ENCODE results near the gene SCGB1D1. TPM values are rescaled to one million over a fixed set of nuclear protein-coding genes. Genes with fewer than 3 reads are reported as not detected.

SCGB1D1 gene
- total RNA-seq, 2 experiments from 2014 or later = not detected

DNA sequence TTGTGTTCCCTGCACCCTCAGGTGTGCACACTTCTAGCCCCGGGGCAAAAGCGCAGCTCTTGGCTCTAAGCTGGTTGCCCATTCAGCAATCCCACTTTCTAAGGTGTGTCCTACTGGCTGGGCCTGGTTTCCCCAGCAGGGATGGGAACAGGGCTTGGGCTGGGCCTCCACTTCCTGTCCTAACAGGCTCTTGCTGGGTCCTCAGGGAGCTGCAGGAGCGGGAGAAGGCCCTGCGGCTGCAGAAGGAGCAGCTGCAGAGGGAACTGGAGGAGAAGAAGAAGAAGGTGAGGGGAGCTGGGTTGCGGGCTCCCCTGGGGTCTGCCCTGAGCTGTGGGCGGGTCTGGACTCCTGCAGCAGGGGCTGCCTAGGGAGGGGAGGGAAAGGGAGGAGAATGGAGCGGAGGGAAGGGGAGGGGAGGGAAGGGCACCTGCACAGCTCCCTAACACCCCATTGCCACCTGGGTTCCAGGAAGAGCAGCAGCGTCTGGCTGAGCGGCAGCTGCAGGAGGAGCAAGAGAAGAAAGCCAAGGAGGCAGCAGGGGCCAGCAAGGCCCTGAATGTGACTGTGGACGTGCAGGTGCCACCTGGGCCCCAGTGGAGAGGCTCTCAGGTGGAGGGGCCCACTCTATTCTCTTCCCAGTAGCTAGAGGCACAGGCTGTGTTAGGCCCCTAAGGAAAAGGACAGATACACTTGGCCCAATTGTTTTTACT lies 41.6 kb upstream of the SCGB1D1 start:
- ATAC-seq = no peak
- no peak for DNase-seq
- POLR2A ChIA-PET = interaction anchor here (1.1 kb wide), 1 partner anchor 8 kb away, joined by 3 read pairs; no protein-coding TSS in a partner anchor

DNA sequence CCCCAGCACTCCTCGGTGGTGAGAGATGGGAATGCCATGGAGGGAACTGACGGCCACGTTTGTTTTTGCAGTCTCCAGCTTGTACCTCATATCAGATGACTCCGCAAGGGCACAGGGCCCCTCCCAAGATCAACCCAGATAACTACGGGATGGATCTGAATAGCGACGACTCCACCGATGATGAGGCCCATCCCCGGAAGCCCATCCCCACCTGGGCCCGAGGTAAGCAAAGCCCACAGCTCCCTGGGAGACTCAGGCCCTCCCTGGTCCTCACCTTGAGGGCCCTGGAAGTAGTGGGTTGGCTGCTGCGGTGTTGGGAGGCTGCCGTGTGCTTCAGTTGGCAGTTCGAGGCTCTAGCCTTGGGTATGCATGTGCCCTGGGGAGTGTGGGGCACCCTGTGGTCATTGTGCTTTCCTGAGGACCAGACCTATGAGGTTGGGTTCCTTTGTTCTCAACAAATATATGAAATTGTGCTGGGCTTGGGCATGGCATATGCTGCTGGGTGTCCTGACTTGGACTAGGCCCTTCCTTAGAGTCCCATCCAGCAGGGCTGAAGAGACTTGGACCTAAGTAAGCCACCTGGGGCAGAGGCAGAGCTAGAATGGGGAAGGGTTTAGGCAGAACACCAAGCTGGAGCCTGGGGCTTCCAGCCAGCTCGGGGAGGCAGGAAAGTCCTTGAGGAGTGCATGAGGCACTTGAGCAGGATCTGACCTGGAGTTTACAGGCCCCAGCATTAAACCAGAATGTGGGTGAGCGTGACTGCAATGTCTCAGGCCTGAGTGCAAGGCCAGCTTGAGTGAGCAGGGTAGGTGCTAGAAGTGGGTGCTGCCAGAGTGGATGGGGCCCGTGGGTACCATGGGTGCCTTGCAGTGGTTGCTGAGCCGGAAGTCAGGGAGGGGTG lies 39.8 kb upstream of the SCGB1D1 start:
- Mint-ChIP-seq H3K27ac (no peak overlapping the region), H3K4me3 (no peak overlapping the region), H3K27me3 (ENCODE audit: low read depth) (no peaks in the 10 kb centered on the region), H3K4me1 (ENCODE audit: low read depth) (no peaks in the 10 kb centered on the region), H3K36me3 (ENCODE audit: low read depth) (peaks cover 83% of the 10 kb centered on the region), H3K9me3 (ENCODE audit: insufficient read depth) (no peaks in the 10 kb centered on the region)
- CTCF ChIA-PET = no interaction called here
- POLR2A ChIA-PET = interaction anchor here (1.3 kb wide), 1 partner anchor 19 kb away, joined by 3 read pairs; no protein-coding TSS in a partner anchor
- ATAC-seq (no peak), DNase-seq (no peak)

More for the DNA sequence above, 41.6 kb upstream of the SCGB1D1 start:
- Mint-ChIP-seq H3K4me3 (no peak overlapping the region), H3K27ac (no peak overlapping the region), H3K9me3 (ENCODE audit: insufficient read depth) (no peaks in the 10 kb centered on the region), H3K4me1 (ENCODE audit: low read depth) (no peaks in the 10 kb centered on the region), H3K27me3 (ENCODE audit: low read depth) (no peaks in the 10 kb centered on the region), H3K36me3 (ENCODE audit: low read depth) (peaks cover 84% of the 10 kb centered on the region)
- CTCF ChIA-PET = interaction anchor here (1.0 to 1.4 kb wide), 2 partner anchors 23 to 41 kb away, joined by 3 to 4 read pairs; no protein-coding TSS in a partner anchor

DNA sequence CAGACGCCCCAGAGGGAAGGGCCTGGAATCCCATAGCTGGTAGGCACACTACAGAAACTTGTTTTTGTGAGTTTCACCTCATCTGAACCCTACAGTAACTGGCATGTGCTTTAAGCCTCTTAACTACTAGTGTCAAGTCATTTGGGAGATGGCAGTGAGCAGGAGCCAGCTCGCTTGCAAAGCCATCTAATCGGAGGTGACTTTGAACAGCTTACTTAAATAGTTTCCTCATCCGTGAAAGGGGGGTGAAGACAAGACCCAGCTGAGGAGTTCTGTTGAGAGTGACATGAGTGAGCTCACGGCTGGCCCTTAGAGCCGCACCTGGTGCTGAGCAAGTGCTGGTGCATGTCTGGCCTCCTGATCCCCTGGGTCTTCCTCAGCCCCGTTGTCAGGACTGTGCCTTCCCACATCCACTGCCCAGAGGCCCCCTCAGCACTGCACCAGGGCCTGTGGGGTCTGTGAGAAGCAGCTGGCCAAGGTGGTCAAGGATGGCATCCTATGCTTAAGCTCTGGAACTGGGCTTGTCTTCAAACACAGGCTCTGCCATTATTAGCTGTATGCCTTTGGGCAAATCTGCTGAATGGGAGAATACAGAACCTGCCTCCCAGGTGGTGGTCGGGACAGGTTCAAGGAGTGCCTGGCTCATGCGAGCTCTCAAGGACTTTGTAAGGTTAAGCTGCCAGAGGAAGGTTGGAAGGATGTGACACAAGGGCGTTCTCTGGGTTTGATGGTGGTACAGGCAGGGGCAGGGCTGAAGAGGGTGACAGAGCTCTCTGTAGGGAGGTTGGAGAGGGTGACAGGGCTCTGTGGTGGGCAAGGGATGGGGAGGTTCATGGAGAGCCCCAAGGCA lies 38.9 kb upstream of the SCGB1D1 start:
- H3K27me3 Mint-ChIP-seq (ENCODE audit: low read depth) = no peaks in the 10 kb centered on the region
- no peak for DNase-seq
- H3K36me3 Mint-ChIP-seq (ENCODE audit: low read depth) = peaks cover 75% of the 10 kb centered on the region
- POLR2A ChIA-PET = interaction anchor here (1.3 kb wide), 1 partner anchor 20 kb away, joined by 3 read pairs; no protein-coding TSS in a partner anchor
- CTCF ChIA-PET = no interaction called here
- ATAC-seq = no peak
- no peaks in the 10 kb centered on the region for H3K4me1 Mint-ChIP-seq (ENCODE audit: low read depth)
- H3K27ac Mint-ChIP-seq = no peak overlapping the region
- H3K4me3 Mint-ChIP-seq = no peak overlapping the region
- no peaks in the 10 kb centered on the region for H3K9me3 Mint-ChIP-seq (ENCODE audit: insufficient read depth)

GRCh38 chr11:62151737-62152102 lies 38.3 kb upstream of the SCGB1D1 start:
- Mint-ChIP-seq H3K9me3 (ENCODE audit: insufficient read depth) (no peaks in the 10 kb centered on the region), H3K36me3 (ENCODE audit: low read depth) (peaks cover 69% of the 10 kb centered on the region), H3K4me1 (ENCODE audit: low read depth) (no peaks in the 10 kb centered on the region), H3K27me3 (ENCODE audit: low read depth) (no peaks in the 10 kb centered on the region), H3K27ac (no peak overlapping the region), H3K4me3 (no peak overlapping the region)
- ChIA-PET CTCF (no interaction called here), POLR2A (interaction anchor here (1.3 kb wide), 1 partner anchor 20 kb away, joined by 3 read pairs; no protein-coding TSS in a partner anchor)
- DNase-seq = no peak
- no peak for ATAC-seq

DNA sequence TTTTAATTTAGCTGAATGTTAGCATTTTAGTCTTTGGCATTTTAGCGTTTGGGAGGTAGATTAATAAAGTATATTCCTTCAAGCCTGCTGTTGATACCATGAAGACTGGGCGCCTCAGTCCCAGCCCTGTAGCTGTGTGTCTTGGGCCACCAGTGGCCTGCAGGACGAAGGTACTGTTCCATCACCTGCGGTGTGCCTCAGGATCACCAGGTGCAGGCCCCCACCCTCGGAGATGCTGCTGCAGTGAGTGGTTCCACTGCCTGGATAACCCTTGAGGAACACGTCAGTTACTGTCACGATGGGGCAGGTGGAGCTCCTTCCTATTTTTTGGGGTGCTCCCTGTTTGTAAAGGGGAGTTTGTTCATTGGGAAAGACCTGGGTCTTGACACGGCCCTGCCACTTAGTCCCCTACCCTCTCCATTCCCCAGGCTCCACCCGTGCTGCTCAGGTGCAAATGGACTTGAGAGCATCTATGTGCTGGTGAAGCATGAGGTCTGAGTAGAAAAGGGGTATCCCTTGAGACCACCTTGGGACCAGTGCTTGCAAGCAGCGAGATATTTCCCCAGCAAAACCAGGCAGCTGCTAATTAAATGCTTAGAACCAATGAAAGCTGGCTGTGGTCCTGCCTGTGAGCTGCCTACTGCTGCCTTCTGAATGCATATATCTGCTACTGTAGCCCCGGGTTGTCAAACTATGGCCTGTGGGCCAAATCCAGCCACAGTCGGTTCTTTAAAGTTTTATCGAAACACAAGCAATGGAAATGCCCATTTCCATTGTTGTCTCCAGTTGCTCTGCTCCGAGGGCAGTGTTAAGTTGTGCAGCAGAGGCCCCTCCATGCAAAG lies 37.5 kb upstream of the SCGB1D1 start:
- Mint-ChIP-seq H3K4me1 (ENCODE audit: low read depth) (no peaks in the 10 kb centered on the region), H3K27ac (no peak overlapping the region), H3K36me3 (ENCODE audit: low read depth) (peaks cover 62% of the 10 kb centered on the region), H3K4me3 (no peak overlapping the region), H3K9me3 (ENCODE audit: insufficient read depth) (no peaks in the 10 kb centered on the region), H3K27me3 (ENCODE audit: low read depth) (no peaks in the 10 kb centered on the region)
- CTCF ChIA-PET = no interaction called here
- no peak for ATAC-seq
- POLR2A ChIA-PET = no interaction called here
- no peak for DNase-seq

DNA sequence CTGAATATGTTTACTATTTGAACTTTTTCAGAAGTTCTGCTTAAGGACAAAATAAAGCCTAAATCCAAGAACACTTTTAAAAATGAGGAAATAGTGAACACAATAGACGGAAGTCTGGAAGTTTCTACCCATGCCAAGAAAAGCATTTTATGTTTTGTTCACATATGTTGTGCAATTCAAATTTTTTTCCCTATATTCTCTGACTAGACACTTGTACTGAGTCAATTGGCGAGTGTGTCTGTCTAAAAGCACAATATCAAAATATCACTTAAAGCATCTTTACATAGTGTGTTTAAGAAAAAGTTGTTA lies 37.0 kb upstream of the SCGB1D1 start:
- ATAC-seq = no peak
- DNase-seq = no peak
- Mint-ChIP-seq H3K4me1 (ENCODE audit: low read depth) (no peaks in the 10 kb centered on the region), H3K27me3 (ENCODE audit: low read depth) (no peaks in the 10 kb centered on the region), H3K4me3 (no peak overlapping the region), H3K27ac (no peak overlapping the region), H3K9me3 (ENCODE audit: insufficient read depth) (no peaks in the 10 kb centered on the region), H3K36me3 (ENCODE audit: low read depth) (peaks cover 56% of the 10 kb centered on the region)
- ChIA-PET POLR2A (no interaction called here), CTCF (no interaction called here)

GRCh38 chr11:62153617-62154016 lies 36.4 kb upstream of the SCGB1D1 start:
- CTCF ChIA-PET = interaction anchor here (1.6 kb wide), 1 partner anchor 17 kb away, joined by 6 read pairs; no protein-coding TSS in a partner anchor
- Mint-ChIP-seq H3K36me3 (ENCODE audit: low read depth) (peaks cover 54% of the 10 kb centered on the region), H3K9me3 (ENCODE audit: insufficient read depth) (no peaks in the 10 kb centered on the region), H3K27ac (no peak overlapping the region), H3K4me3 (no peak overlapping the region), H3K27me3 (ENCODE audit: low read depth) (peaks cover under 1% of the 10 kb centered on the region), H3K4me1 (ENCODE audit: low read depth) (no peaks in the 10 kb centered on the region)
- DNase-seq (no peak), ATAC-seq (no peak)
- POLR2A ChIA-PET = no interaction called here

DNA sequence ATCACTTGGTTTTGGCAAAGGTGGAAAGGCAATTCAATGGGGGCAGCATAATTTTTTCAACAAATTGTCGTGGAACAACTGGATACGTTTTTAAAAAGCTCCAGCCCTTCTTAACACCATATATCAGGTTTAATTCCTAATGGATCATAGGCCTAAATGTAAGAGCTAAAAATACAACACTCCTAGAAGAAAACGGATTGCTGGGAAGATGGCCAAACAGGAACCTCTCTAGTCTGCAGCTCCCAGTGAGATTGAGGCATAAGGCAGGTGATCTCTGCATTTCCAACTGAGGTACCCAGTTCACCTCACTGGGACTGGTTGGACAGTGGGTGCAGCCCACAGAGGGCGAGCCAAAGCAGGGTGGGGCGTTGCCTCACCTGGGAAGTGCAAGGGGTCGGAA lies 32.4 kb upstream of the SCGB1D1 start:
- Mint-ChIP-seq H3K9me3 (ENCODE audit: insufficient read depth) (no peaks in the 10 kb centered on the region), H3K4me1 (ENCODE audit: low read depth) (no peaks in the 10 kb centered on the region), H3K36me3 (ENCODE audit: low read depth) (peaks cover 17% of the 10 kb centered on the region), H3K4me3 (no peak overlapping the region), H3K27ac (no peak overlapping the region), H3K27me3 (ENCODE audit: low read depth) (peaks cover 38% of the 10 kb centered on the region)
- CTCF ChIA-PET = interaction anchor here (2.0 kb wide), 1 partner anchor 14 kb away, joined by 5 read pairs; no protein-coding TSS in a partner anchor
- ATAC-seq (no peak), DNase-seq (no peak)
- POLR2A ChIA-PET = interaction anchor here (0.7 kb wide), 1 partner anchor 131 kb away, joined by 3 read pairs; no protein-coding TSS in a partner anchor

GRCh38 chr11:62166371-62166770 lies 23.6 kb upstream of the SCGB1D1 start:
- no peak overlapping the region for H3K4me3 Mint-ChIP-seq
- no peaks in the 10 kb centered on the region for H3K36me3 Mint-ChIP-seq (ENCODE audit: low read depth)
- ChIA-PET POLR2A (no interaction called here), CTCF (no interaction called here)
- H3K27me3 Mint-ChIP-seq (ENCODE audit: low read depth) = peaks cover 32% of the 10 kb centered on the region
- DNase-seq = no peak
- no peak overlapping the region for H3K27ac Mint-ChIP-seq
- no peaks in the 10 kb centered on the region for H3K9me3 Mint-ChIP-seq (ENCODE audit: insufficient read depth)
- H3K4me1 Mint-ChIP-seq (ENCODE audit: low read depth) = peaks cover 2% of the 10 kb centered on the region
- no peak for ATAC-seq

DNA sequence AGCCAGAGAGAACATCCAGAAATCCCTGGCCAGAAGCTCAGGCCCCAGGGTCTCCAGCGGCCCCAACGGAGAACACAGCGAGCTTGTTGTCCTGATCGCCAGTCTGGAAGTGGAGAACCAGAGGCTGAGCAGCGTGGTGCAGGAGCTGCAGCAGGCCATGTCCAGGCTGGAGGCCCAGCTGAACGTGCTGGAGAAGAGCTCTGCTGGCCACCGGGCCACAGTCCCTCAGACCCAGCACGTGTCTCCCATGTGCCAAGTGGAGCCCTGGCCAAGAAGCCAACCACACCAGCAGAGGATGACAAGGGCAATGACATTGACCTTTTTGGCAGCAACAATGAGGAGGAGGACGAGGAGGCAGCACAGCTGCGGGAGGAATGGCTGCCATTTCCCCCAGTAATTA lies 20.6 kb upstream of the SCGB1D1 start:
- peaks cover 2% of the 10 kb centered on the region for H3K4me1 Mint-ChIP-seq (ENCODE audit: low read depth)
- H3K27me3 Mint-ChIP-seq (ENCODE audit: low read depth) = peaks cover 28% of the 10 kb centered on the region
- H3K27ac Mint-ChIP-seq = no peak overlapping the region
- ATAC-seq = no peak
- no peak overlapping the region for H3K4me3 Mint-ChIP-seq
- ChIA-PET CTCF (interaction anchor here (1.6 kb wide), 1 partner anchor 38 kb away, joined by 4 read pairs; no protein-coding TSS in a partner anchor), POLR2A (no interaction called here)
- no peaks in the 10 kb centered on the region for H3K36me3 Mint-ChIP-seq (ENCODE audit: low read depth)
- DNase-seq = no peak
- H3K9me3 Mint-ChIP-seq (ENCODE audit: insufficient read depth) = no peaks in the 10 kb centered on the region

- H3K36me3 Mint-ChIP-seq (ENCODE audit: low read depth) = no peaks in the 10 kb centered on the region
- ChIA-PET CTCF (interaction anchor here (1.0 to 3.2 kb wide), 6 partner anchors 16 to 208 kb away, joined by 3 to 27 read pairs (median 6); no protein-coding TSS in a partner anchor), POLR2A (no interaction called here)
- no peak overlapping the region for H3K4me3 Mint-ChIP-seq
- DNase-seq = no peak
- no peaks in the 10 kb centered on the region for H3K9me3 Mint-ChIP-seq (ENCODE audit: insufficient read depth)
- H3K27me3 Mint-ChIP-seq (ENCODE audit: low read depth) = peaks cover 31% of the 10 kb centered on the region
- H3K4me1 Mint-ChIP-seq (ENCODE audit: low read depth) = peaks cover 2% of the 10 kb centered on the region
- H3K27ac Mint-ChIP-seq = no peak overlapping the region
- ATAC-seq = no peak
Measured at GRCh38 chr11:62169935-62170334, 20.1 kb upstream of the SCGB1D1 start.
